HCT116 (cell line): Measurements from ENCODE around the gene MCM8. TPM values are rescaled to one million over a fixed set of nuclear protein-coding genes. Genes with fewer than 3 reads are reported as not detected.

Source experiments
- ATAC-seq: fragments of 200-7000 bp; cut with Tn5 transposase; 2 replicates; pipeline ENCODE4 v1.9.1; 2020; ENCODE audit warnings: mild to moderate bottlenecking, moderate library complexity
- BruUV-seq: library from RNA; stranded (reverse); fragments of 400-500 nt; replicated peaks from 2 replicates; lab custom pipeline; 2021; lab: Mats Ljungman, UMichigan
- CTCF ChIA-PET: fragments of 300-600 bp; sonication (Branson Sonifier 250); formaldehyde crosslinking; loops from one replicate; lab custom pipeline; 2021; ENCODE audit warnings: antibody characterized with exemption; lab: Charles Lee
- POLR2A ChIA-PET: fragments of 300-600, 350-600 bp; sonication (Branson Sonifier 250); formaldehyde crosslinking; loops from one replicate; lab custom pipeline; 2021; ENCODE audit warnings: antibody characterized with exemption; lab: Charles Lee
- RAD21 ChIA-PET, 2 experiments: fragments of 300-600 bp; sonication (Branson Sonifier 250); formaldehyde crosslinking; loops; one replicate each; lab custom pipeline; 2023; ENCODE audit warnings: low total read pairs in 2 of 2; ENCODE audit not compliant: uncharacterized antibody in 2 of 2, unreplicated experiment in 2 of 2, low non-redundant PET in 1 of 2; lab: Charles Lee
- DNase-seq: peaks from one replicate; pipeline ENCODE4 v3.0.0-alpha.2; 2010; ENCODE audit warnings: low read depth, low spot score
- H2AFZ ChIP-seq: fragments of 200-600 bp; shearing (Covaris generic), sonication (generic); 2 replicates; pipeline ENCODE4 v1.6.1; 2017; ENCODE audit warnings: low read depth, mixed run types, mixed read lengths, antibody characterized with exemption, low read length; ENCODE audit not compliant: poor library complexity, severe bottlenecking
- H3K27ac ChIP-seq: 2 replicates; pipeline ENCODE4 v1.5.1; 2012; ENCODE audit warnings: low read depth, low read length
- H3K27me3 ChIP-seq: fragments of 200-600 bp; sonication (generic); 2 replicates; pipeline ENCODE4 v1.6.1; 2016; ENCODE audit warnings: mixed run types, low read length, mixed read lengths; ENCODE audit not compliant: insufficient read depth
- H3K36me3 ChIP-seq, 2 experiments: fragments of 200-500 bp in 1 of 2; fragments of 200-600 bp in 1 of 2; sonication (Bioruptor generic) in 1 of 2; sonication (generic) in 1 of 2; 2 replicates each; pipeline versions ENCODE4 v1.5.1 to v1.6.1; 2014 to 2016; ENCODE audit warnings: low read length in 2 of 2, inconsistent platforms in 1 of 2, mixed read lengths in 1 of 2, mixed run types in 1 of 2; ENCODE audit not compliant: insufficient read depth in 2 of 2, control insufficient read depth in 1 of 2
- H3K4me1 ChIP-seq, 2 experiments: fragments of 200-600 bp in 1 of 2; sonication (generic) in 1 of 2; 2 replicates each; pipeline versions ENCODE4 v1.5.1 to v1.6.1; 2012 to 2017; ENCODE audit warnings: low read length in 2 of 2, inconsistent platforms in 1 of 2, mild to moderate bottlenecking in 1 of 2, mixed read lengths in 1 of 2, mixed run types in 1 of 2, moderate library complexity in 1 of 2; ENCODE audit not compliant: insufficient read depth in 2 of 2, control insufficient read depth in 1 of 2
- H3K4me2 ChIP-seq: fragments of 200-600 bp; sonication (generic); 2 replicates; pipeline ENCODE4 v1.6.1; 2017; ENCODE audit warnings: mixed run types, low read length, mixed read lengths
- H3K4me3 ChIP-seq, 2 experiments: fragments of 200-600 bp in 1 of 2; sonication (generic) in 1 of 2; replicated peaks in 1 of 2; 2 replicates each; pipeline ENCODE4 v1.5.1; 2011 to 2016; ENCODE audit warnings: low read length in 2 of 2, control low read depth in 1 of 2, low read depth in 1 of 2, mild to moderate bottlenecking in 1 of 2, mixed read lengths in 1 of 2, mixed run types in 1 of 2
- H3K79me2 ChIP-seq: fragments of 200-600 bp; sonication (generic); 2 replicates; pipeline ENCODE4 v1.6.1; 2017; ENCODE audit warnings: mild to moderate bottlenecking, mixed run types, low read length, moderate library complexity, mixed read lengths; ENCODE audit not compliant: insufficient read depth
- H3K9ac ChIP-seq: fragments of 200-600 bp; sonication (generic); 2 replicates; pipeline ENCODE4 v1.6.1; 2016; ENCODE audit warnings: low read length, mixed read lengths
- H3K9me2 ChIP-seq: fragments of 200-600 bp; sonication (generic), shearing (Covaris generic); 2 replicates; pipeline ENCODE4 v1.6.1; 2017; ENCODE audit warnings: mixed run types, mild to moderate bottlenecking, moderate library complexity; ENCODE audit not compliant: insufficient read depth
- H3K9me3 ChIP-seq, 2 experiments: fragments of 200-500 bp in 1 of 2; fragments of 200-600 bp in 1 of 2; sonication (Bioruptor generic) in 1 of 2; sonication (generic) in 1 of 2; 2 replicates each; pipeline ENCODE4 v1.6.1; 2014 to 2017; ENCODE audit warnings: low read length in 2 of 2, mixed read lengths in 2 of 2, inconsistent platforms in 1 of 2, low read depth in 1 of 2, mild to moderate bottlenecking in 1 of 2, mixed run types in 1 of 2, moderate library complexity in 1 of 2; ENCODE audit not compliant: control insufficient read depth in 1 of 2, insufficient read depth in 1 of 2
- H4K20me1 ChIP-seq: fragments of 200-600 bp; sonication (generic), shearing (Covaris generic); 2 replicates; pipeline ENCODE4 v1.6.1; 2017; ENCODE audit warnings: mixed run types, mild to moderate bottlenecking, moderate library complexity; ENCODE audit not compliant: insufficient read depth
- CEBPB ChIP-seq: IDR thresholded peaks from 2 replicates; pipeline ENCODE4 v1.6.1; 2012; ENCODE audit warnings: low read depth
- CTCF ChIP-seq, 3 experiments: fragments of 200-600 bp in 1 of 3; sonication (generic) in 1 of 3; IDR thresholded peaks in 2 of 3; conservative IDR thresholded peaks in 1 of 3; 2 replicates each; pipeline ENCODE4 v1.5.1; 2012 to 2017; ENCODE audit warnings: low read depth in 2 of 3, low read length in 2 of 3, antibody characterized with exemption in 1 of 3, borderline replicate concordance in 1 of 3, control low read depth in 1 of 3, mild to moderate bottlenecking in 1 of 3, mixed read lengths in 1 of 3, mixed run types in 1 of 3, moderate library complexity in 1 of 3; ENCODE audit not compliant: insufficient read depth in 1 of 3
- EGR1 ChIP-seq: IDR thresholded peaks from 2 replicates; pipeline ENCODE4 v1.6.1; 2012; ENCODE audit warnings: low read depth
- EZH2 ChIP-seq: fragments of 200-600 bp; sonication (generic); IDR thresholded peaks from 2 replicates; pipeline ENCODE4 v1.6.1; 2017; ENCODE audit warnings: antibody characterized with exemption, mixed run types
- EZH2phosphoT487 ChIP-seq: fragments of 200-600 bp; IDR thresholded peaks from 2 replicates; pipeline ENCODE4 v1.6.1; 2018; ENCODE audit warnings: antibody characterized with exemption, borderline replicate concordance
- FOSL1 ChIP-seq: IDR thresholded peaks from 2 replicates; pipeline ENCODE4 v1.6.1; 2012; ENCODE audit warnings: low read depth
- JUND ChIP-seq: IDR thresholded peaks from 2 replicates; pipeline ENCODE4 v1.6.1; 2012
- RAD21 ChIP-seq: IDR thresholded peaks from 2 replicates; pipeline ENCODE4 v1.6.1; 2012; ENCODE audit warnings: low read depth, mild to moderate bottlenecking
- REST ChIP-seq: IDR thresholded peaks from 2 replicates; pipeline ENCODE4 v1.6.1; 2012; ENCODE audit warnings: low read depth
- ZBTB33 ChIP-seq: IDR thresholded peaks from 2 replicates; pipeline ENCODE4 v1.6.1; 2011; ENCODE audit warnings: mild to moderate bottlenecking, low read length, moderate library complexity; ENCODE audit not compliant: insufficient replicate concordance; ENCODE audit errors: extremely low read depth
- intact Hi-C: fragments of 100-400 bp; cut with micrococcal nuclease; formaldehyde crosslinking; loops from 2 replicates; pipeline ENCODE4 v1.10.0; 2022
- total RNA-seq: library from RNA; stranded (reverse); gene quantifications from one replicate; pipeline ENCODE4 v1.2.1, GENCODE V29; 2021; ENCODE audit not compliant: unreplicated experiment

Gene MCM8
- total RNA-seq, 1 experiment from 2014 or later: 21.9 TPM

GRCh38 chr20:5990946-5991345, 40.5 kb downstream of the MCM8 start:
- intact Hi-C loops: no loop called here
- Histone ChIP-seq H3K27me3 (no peaks in the 10 kb centered on the region), H3K9me2 (no peaks in the 10 kb centered on the region), H3K4me1 (no peaks in the 10 kb centered on the region), H3K4me2 (no peak overlapping the region), H2AFZ (no peak overlapping the region), H4K20me1 (no peaks in the 10 kb centered on the region), H3K79me2 (no peaks in the 10 kb centered on the region), H3K4me3 (no peak overlapping the region), H3K36me3 (peaks cover 31 to 39% of the 10 kb centered on the region in 2 experiments)
- ChIA-PET POLR2A (no interaction called here), CTCF (no interaction called here)
- no peak for DNase-seq
- no peak for TF ChIP-seq REST
- no peak for TF ChIP-seq CTCF (IDR thresholded peaks at IDR 0.05 in 2 of 3, conservative IDR thresholded peaks at IDR 0.05 in 1 of 3; ENCODE audit: borderline replicate concordance in 1 of 3, insufficient read depth in 1 of 3, low read depth in 2 of 3, low read length in 2 of 3)
- no peak for TF ChIP-seq EGR1
- TF ChIP-seq EZH2: no peak
- no peak for TF ChIP-seq JUND
- TF ChIP-seq FOSL1: no peak
- TF ChIP-seq ZBTB33: no peak
- no peak for TF ChIP-seq EZH2phosphoT487
- no peak for TF ChIP-seq RAD21
- TF ChIP-seq CEBPB: no peak
- TF ChIP-seq, all 23 proteins: peak for 0
- BruUV-seq: no TSS peak
- Histone ChIP-seq H3K27ac (no peak overlapping the region), H3K9me3 (no peaks in the 10 kb centered on the region), H3K9ac (no peak overlapping the region)
- ATAC-seq: no peak
- RAD21 ChIA-PET: no interaction called here
